Kidney epithelial cell (primary cell): Measurements from ENCODE around the gene CD3D. TPM values are rescaled to one million over a fixed set of nuclear protein-coding genes. Genes with fewer than 3 reads are reported as not detected.

Experiments
- DNase-seq: peaks from one replicate; pipeline ENCODE4 v3.0.0-alpha.2; 2010; ENCODE audit warnings: low read depth
- H3K27me3 ChIP-seq: 2 replicates; pipeline ENCODE4 v1.6.0; 2011; ENCODE audit warnings: low read length; ENCODE audit not compliant: control insufficient read depth, insufficient read depth
- H3K36me3 ChIP-seq: 2 replicates; pipeline ENCODE4 v1.5.1; 2011; ENCODE audit warnings: low read length; ENCODE audit not compliant: control insufficient read depth, insufficient read depth
- H3K4me3 ChIP-seq: 2 replicates; pipeline ENCODE4 v1.5.1; 2011; ENCODE audit warnings: low read depth, mild to moderate bottlenecking, control low read depth, low read length
- total RNA-seq: library from RNA; depleted of rRNA; stranded (reverse); fragments of >200 nt; gene quantifications from 2 replicates; pipeline ENCODE4 v1.2.3, GENCODE V29; 2015
- TF ChIP-seq, protein P1 (sequence below): IDR thresholded peaks from 2 replicates; pipeline ENCODE4 v1.5.1; 2011; ENCODE audit warnings: mild to moderate bottlenecking, moderate library complexity, low read length, control low read depth, inconsistent platforms; ENCODE audit not compliant: insufficient read depth, poor library complexity, severe bottlenecking

The CD3D gene
- total RNA-seq, 1 donor from 2014 or later = not detected

DNA sequence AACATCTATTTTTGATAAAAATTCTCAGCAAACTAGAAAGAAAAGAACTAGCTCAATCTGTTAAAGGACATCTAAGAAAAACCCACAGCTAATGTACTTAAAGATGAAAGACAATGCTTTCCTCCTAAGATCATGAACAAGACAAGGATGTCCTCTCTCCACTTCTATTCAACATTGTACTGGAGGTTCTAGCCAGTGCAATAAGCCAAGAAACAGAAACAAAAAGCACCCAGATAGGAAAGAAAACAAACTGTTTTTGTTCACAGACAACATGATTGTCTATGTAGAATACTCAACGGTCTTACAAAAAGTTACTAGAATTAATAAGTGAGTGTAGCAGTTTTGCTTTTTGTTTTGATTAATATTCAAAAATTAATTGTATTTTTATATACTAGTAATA is 7.8 kb downstream of the CD3D start:
- H3K27me3 ChIP-seq = peaks cover 2% of the 10 kb centered on the region
- DNase-seq = no peak
- H3K36me3 ChIP-seq = no peaks in the 10 kb centered on the region
- TF ChIP-seq, protein P1, sequence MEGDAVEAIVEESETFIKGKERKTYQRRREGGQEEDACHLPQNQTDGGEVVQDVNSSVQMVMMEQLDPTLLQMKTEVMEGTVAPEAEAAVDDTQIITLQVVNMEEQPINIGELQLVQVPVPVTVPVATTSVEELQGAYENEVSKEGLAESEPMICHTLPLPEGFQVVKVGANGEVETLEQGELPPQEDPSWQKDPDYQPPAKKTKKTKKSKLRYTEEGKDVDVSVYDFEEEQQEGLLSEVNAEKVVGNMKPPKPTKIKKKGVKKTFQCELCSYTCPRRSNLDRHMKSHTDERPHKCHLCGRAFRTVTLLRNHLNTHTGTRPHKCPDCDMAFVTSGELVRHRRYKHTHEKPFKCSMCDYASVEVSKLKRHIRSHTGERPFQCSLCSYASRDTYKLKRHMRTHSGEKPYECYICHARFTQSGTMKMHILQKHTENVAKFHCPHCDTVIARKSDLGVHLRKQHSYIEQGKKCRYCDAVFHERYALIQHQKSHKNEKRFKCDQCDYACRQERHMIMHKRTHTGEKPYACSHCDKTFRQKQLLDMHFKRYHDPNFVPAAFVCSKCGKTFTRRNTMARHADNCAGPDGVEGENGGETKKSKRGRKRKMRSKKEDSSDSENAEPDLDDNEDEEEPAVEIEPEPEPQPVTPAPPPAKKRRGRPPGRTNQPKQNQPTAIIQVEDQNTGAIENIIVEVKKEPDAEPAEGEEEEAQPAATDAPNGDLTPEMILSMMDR = no peak
- H3K4me3 ChIP-seq = no peak overlapping the region

DNA sequence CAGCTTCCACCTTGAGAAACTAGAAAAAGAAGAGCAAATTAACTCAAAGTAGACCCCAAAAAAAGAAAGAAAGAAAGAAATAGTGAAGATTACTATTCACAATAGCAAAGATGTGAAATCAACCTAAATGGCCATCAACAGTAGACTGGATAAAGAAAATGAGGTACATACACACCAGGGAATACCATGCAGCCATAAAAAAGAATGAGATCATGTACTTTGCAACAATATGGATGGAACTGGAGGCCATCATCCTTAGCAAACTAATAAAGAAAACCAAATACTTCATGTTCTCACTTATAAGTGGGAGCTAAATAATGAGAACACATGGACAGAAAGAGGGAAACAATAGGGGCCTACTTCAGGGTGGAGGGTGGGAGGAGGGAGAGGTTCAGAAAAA is 13.8 kb downstream of the CD3D start:
- no peaks in the 10 kb centered on the region for H3K27me3 ChIP-seq
- DNase-seq = no peak
- H3K4me3 ChIP-seq = no peak overlapping the region
- TF ChIP-seq, protein P1 = no peak
- no peaks in the 10 kb centered on the region for H3K36me3 ChIP-seq

- H3K27me3 ChIP-seq = no peaks in the 10 kb centered on the region
- TF ChIP-seq, protein P1 = no peak
- no peak overlapping the region for H3K4me3 ChIP-seq
- H3K36me3 ChIP-seq = no peaks in the 10 kb centered on the region
- DNase-seq = no peak
These were observed 17.2 kb downstream of the CD3D start for GRCh38 chr11:118325283-118325682.

GRCh38 chr11:118322721-118323120 is 19.8 kb downstream of the CD3D start:
- Histone ChIP-seq H3K4me3 (no peak overlapping the region), H3K27me3 (no peaks in the 10 kb centered on the region), H3K36me3 (no peaks in the 10 kb centered on the region)
- no peak for DNase-seq
- TF ChIP-seq, protein P1 = no peak

GRCh38 chr11:118321386-118322082 is 21.0 kb downstream of the CD3D start:
- no peak overlapping the region for H3K4me3 ChIP-seq

More at GRCh38 chr11:118321386-118322082, 21.0 kb downstream of the CD3D start:
- DNase-seq = no peak
- no peaks in the 10 kb centered on the region for H3K36me3 ChIP-seq
- H3K27me3 ChIP-seq = no peaks in the 10 kb centered on the region
- TF ChIP-seq, protein P1 = no peak
